Sigmoid colon (tissue), 4 donors: ENCODE results near the gene RALGAPB.

Experiments used
- CTCF ChIP-seq, 4 experiments: fragments of 450-650 bp in 3 of 4; fragments of 200-600 bp in 1 of 4; IDR thresholded peaks; one replicate each; pipeline ENCODE4 v1.5.1; 2016 to 2019; ENCODE audit warnings: antibody characterized with exemption in 4 of 4, mild to moderate bottlenecking in 3 of 4, moderate library complexity in 2 of 4
- EP300 ChIP-seq, 4 donors: sonication (generic); formaldehyde crosslinking; IDR thresholded peaks; one replicate each; pipeline ENCODE4 v1.6.1; 2017; ENCODE audit warnings: antibody characterized with exemption in 4 of 4
- POLR2A ChIP-seq, 2 donors: fragments of 450-650 bp; IDR thresholded peaks; one replicate each; pipeline ENCODE4 v1.6.1; 2016; ENCODE audit warnings: antibody characterized with exemption in 2 of 2, mild to moderate bottlenecking in 2 of 2, moderate library complexity in 2 of 2
- POLR2AphosphoS5 ChIP-seq, 4 donors: sonication (generic); formaldehyde crosslinking; IDR thresholded peaks; one replicate each; pipeline ENCODE4 v1.6.1; 2017; ENCODE audit warnings: antibody characterized with exemption in 4 of 4

- TF ChIP-seq CTCF (IDR thresholded peaks at IDR 0.05) (no peak), POLR2AphosphoS5 (IDR thresholded peaks at IDR 0.05) (no peak), POLR2A (IDR thresholded peaks at IDR 0.05) (no peak), EP300 (IDR thresholded peaks at IDR 0.05) (no peak)
Observed at GRCh38 chr20:38514947-38515346, 42.3 kb downstream of the RALGAPB start.
